GM21786 (cell line): ENCODE measurements around the gene ERBB4.

Experiments
- ATAC-seq: cut with Tn5 transposase; IDR thresholded peaks from one replicate; pipeline ENCODE4 v1.9.1; 2021; ENCODE audit not compliant: unreplicated experiment

ERBB4 gene

DNA sequence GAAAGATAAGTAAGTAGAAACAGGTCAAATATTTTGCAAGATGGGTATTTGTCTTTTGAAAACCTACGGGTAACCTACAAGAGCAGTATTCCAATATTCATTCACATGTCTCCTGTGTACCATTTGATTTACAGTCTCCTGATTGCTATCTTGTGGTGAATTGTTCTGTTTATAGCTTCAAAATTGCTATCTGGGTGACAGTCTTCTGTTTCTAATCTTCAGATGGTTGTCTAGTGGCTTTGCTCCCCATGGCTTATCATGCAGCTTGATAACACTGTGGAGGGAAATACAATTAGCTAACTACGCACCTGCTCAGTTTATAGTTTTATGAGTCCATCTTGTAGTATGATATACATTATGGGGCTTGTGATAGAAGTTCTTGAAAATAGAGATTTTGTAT lies 1165.4 kb downstream of the ERBB4 start:
- no peak for ATAC-seq

DNA sequence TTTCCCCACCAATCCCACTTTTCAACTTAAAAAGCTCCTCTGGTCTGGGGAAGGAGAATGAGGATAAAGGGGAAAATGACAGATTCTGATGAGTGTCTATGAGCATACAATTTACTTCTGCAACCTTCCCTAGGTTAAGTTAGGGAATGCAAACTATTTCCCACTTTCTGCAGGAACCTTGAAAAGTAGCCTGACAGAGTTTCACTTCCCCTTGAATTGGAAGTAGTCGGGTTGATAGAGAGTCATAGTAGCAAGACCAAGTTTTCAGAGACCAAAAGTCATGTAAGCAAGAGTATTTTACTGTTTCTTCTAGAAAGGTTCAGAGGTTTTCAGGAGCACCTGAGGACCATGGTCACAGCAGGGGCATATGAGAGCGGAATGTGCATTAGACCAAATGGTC lies 1167.1 kb downstream of the ERBB4 start:
- no peak for ATAC-seq

DNA sequence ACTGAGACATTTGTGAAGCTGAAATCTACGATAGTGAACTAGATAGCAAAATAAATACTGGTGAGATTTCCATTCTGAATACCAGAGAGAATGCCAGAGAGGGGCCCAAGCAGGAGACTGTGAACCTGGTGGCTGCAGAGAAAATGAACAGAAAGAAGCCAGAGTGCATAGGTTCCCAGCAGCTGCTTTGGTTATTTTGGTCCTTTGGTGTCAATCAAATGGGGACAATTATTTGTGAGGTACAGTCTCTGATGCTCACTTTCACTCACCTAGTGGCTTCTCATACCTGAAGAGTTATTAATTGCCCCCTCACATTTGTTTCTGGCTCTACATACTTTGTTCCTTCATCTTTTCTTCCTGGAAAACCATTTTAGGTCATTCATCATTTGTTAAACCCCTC lies 1170.1 kb downstream of the ERBB4 start:
- ATAC-seq = no peak

DNA sequence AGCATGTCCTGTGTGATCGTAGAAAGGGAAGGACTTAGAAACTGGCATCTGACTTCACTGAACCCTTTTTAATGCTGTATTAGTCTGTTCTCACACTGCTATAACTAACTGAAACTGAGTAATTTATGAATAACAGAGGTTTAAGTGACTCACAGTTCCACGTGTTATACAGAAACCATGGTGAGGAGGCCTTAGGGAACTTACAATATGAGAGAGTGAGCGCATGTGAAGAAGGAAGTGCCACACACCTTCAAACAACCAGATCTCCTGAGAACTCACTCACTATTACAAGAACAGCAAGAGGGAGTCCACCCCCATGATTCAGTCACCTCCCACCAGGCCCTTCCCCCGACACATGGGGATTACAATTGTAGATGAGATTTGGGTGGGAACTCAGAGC lies 1170.9 kb downstream of the ERBB4 start:
- peak; percentile 99 for ATAC-seq

DNA sequence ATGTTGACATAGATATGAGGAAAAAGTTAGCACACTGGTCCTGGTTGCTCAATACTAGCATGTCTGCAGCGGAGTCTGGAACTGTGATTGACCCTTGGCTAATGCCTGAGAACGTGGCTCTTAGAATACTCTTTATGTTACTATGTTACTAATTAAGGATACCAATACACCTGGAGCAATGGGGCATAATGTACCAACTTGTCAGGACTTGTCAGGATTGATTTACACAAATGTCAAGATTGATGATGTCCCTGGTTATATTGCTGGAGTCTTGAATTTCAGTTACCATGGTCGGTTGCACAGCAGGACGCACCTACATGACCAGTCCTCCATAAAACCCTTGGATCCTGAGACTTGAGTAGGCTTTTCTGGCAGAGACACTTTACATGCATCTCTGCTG lies 1171.3 kb downstream of the ERBB4 start:
- ATAC-seq = no peak

DNA sequence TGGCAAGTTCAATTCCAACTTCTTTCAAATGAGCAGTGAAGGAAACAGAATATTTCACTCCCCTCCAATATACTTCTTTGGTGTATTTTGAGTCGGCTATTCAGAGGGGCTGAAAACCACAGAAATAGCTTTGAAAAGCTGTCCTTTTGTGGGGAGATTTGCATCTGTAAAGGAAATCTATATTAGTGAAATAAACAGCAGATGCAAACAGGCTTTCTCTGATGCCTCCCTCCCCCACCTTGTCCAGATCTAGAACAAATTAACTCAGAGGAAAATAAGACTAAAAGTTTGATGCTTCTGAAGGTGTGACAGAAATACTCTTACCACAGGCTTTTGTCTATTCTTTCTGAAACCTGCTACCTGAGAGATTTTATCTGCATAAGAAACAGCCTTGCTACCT lies 1173.7 kb downstream of the ERBB4 start:
- no peak for ATAC-seq

DNA sequence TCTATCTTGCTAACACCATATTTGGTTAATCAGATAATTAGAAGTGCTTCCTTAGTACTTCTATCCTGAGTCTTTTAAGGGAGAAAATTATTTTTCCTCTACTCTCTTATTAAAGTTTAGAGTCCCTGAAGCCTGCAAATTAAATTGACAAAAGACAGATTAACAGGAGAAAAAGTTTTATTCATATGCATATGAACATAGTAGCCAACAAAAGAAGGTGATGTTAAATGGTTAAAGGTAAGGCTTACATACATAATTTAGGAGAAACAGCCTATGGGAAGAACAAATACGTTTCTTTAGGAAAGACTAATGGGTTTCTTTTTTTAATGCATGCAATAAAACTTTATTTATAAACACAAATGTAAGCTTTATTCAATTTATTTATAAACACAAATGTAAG lies 1177.2 kb downstream of the ERBB4 start:
- no peak for ATAC-seq

DNA sequence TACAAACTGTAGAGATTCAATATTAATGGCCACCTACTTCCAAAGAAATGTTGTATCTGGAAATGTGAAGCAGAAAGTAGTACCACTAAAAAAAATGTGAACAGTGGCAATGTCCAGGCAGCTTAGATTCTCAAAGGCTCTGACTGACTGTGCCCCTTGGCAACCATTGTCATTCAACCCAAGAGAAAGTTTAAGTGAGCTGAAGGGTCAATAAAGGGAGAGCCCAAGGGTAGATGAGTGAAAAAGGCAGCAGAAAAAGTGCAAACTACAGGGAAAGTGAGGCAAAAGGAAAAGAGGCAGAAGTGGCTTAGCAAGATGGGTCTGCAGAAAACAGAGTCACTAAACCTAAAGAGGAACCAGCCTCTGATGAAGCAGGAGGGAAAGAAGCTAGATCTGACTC lies 1179.3 kb downstream of the ERBB4 start:
- no peak for ATAC-seq

DNA sequence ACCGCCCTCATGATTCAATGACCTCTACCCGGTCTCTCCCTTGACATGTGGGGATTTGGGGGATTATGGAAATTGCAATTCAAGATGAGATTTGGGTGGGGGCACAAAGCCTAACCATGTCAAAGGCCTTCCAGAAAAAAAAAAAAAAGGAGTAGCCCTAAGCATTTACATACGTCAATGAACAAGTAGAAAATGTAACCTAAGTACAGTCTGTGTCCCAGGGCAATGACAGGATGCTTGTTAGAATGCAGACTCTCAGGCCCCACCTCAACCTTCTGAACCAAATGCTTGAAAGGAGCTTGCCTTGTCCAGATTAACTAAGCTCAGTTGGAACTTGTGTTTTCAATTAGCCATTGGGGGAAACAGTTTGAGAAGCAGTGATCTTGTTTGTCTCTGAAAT lies 1180.1 kb downstream of the ERBB4 start:
- no peak for ATAC-seq

DNA sequence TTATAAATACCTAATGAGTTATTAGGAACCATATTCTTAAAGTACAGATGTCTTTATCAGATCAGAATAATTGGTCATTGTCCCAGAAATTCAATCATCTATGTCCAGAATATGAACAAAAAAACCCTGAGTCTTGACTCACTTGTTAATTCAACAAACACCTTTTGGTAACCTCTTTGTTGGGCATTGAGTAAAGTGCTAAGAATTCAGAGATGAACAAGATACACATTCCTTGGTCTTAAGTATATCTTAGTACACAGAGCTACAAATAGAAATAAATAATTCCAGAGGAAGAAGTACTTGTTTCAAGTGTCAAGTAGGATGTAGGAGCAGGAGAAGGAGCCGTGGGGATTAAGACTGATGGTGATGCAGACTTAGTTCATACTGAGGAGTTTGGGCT lies 1184.1 kb downstream of the ERBB4 start:
- ATAC-seq = no peak

DNA sequence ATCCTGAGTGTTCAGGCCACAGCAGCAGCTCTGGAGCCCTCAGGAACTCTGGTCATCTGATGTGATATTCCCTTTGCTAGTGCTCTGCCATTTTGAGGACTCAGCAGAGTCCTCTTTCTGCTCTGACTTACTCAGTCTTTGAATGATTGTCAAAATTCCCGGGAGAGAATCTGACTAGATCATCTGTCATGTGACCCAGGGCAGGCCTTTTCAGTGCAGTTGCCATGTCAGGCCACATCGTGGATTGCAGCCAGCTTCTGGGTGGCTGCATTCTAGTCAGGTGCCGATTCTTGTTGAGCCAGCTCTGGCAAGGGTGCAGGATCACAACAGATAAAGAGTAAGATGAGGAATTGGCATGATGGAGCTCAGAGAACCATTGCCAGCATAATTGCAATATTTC lies 1186.6 kb downstream of the ERBB4 start:
- no peak for ATAC-seq

DNA sequence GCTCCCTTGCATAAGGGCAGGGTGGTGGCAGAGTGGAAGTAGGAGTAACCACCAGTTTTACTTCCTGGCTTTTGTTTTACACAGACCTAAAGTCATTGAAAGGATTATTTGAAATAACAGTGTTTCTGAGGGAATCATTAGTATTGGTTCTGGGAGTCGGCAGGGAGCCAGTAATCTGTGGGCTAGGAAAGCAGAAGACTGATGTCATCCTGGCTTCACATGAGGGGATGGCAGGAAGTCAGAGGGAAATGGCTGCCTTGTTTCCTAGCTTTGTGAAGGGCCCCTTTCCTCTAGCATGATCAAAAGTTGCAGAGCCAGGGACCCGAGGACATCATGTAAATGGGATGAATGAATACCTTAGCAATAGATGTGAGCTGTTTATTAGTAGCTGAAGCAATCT lies 1189.6 kb downstream of the ERBB4 start:
- no peak for ATAC-seq

DNA sequence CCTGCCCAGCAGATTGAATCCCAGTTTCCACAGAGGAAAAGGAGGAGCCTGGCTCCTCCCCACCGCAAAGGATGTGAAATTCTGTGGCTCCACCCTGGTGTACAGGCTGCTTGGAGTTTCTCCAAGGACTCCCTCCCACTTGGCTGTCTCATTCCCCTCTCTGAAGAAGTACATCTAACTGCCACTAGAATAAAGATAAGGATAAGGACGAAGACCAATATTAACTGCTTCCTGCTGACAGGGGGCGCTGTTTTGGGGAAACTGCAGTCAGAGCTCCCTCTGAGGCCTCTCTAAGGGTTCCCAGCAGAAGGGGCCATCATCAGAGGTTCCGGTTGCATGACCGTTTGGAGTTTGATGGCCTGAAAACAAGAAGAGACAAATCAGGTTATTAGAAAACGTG lies 1191.3 kb downstream of the ERBB4 start:
- no peak for ATAC-seq

DNA sequence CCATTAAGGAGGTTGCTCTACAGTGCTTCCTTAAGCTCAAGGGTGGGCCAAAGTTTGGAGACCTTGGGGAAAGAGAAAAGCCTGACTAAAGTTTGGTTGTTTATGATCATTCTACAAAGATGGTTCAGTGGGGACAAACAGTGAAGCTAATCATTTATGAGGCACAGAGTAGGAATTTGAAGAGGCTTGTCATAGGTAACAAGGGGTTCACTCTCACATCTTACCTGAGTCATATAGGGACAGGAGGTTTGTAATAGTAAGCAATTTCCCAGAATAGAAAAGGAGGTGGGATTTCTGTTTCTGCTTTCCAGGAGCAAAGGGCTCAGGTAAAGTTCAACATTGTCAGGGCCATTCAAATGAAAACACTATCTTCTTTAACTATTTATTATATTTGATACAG lies 1194.3 kb downstream of the ERBB4 start:
- ATAC-seq = no peak

DNA sequence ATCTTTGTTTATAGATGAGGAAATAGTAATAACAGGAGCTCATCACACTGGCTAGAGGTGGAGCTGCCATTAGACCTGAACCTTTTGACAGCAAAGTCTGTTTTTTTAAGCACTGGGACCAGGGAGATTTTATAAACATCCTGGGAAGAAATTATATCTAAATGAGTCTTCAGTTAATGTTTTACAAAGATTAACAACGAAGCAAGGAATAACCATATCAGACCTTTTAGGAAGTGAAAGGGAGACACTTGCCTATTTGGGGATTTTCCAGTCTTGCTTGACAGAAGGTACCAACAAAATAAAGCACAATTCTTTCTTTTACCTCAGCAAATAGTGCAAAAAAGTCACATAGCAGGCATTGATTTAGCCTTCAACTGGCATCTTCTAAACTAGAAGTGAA lies 1205.2 kb downstream of the ERBB4 start:
- no peak for ATAC-seq

DNA sequence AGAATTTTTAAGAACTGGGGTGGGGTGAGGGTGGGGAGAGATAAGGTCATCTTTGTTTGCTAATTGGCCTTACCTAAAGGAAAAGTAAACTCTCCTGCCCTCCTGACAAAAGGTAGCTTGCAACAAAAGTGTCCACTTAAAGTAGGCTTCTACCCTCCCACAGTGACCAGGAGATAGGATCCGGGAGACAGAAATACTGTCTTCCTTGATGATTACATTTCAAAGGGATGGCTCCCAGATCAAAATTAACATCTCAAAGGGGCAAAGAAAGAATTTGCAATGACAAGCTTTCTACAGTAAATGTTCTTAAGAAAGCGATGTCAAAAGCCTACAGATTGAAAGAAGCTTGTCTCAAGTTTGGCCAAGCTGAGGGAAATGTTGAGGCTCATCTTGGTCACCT lies 1206.9 kb downstream of the ERBB4 start:
- no peak for ATAC-seq

DNA sequence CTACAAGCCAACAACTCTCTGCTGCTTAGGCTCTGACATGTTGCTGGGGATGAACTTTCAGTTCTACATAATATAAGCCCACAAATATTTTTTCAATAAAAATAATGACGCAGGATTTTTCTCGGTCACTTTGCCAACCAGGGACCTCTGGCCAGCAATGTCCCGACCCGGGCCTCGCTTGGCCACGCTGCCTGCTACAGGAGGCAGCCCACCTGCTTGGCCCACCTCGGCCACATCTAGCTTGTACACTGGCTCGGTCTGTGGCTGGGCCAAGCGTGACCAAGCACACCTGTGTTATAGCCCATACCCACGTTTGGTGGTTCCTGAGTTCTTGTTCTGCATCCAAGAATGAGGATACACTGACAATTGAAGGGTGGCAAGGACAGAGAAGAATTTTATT lies 1208.7 kb downstream of the ERBB4 start:
- ATAC-seq = no peak

DNA sequence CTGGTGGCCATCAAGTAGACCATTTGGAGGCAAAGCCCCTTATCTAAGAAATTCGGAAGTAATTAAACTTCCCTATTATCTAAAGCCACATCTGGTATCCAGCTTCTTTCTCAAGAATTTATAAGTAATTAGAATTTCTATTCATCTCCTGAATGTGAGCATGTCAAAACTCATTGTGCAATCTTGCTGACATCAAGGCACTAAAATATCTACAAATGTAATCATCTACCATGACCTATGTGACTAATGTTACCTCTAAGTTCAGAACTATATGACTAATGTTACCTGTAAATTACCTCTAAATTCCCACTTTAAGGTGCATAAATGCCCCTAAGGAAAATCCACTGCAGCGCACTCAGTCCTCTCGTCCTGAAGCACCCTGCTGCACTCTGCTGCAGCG lies 1209.2 kb downstream of the ERBB4 start:
- ATAC-seq = no peak

DNA sequence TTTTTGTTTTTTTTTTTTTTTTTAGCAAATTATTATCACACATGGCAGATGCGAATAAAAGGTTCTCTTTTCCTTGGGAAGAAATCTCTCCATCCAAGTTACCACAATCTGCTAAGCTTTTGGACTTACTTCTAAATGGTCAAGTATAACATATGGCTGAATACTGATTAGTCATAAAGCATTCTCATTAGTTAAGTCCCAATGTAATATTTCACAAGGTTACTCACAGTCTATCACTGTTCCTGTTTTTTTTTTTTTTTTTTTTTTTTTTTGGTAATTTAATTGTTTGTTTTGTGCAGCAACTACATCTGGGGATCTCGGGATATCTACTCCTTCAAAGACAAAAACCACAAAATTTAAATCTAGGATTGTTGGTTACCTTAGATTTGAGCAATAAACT lies 1210.5 kb downstream of the ERBB4 start:
- no peak for ATAC-seq
